HepG2 (cell line): ENCODE measurements around the gene PKM. TPM values are rescaled to one million over a fixed set of nuclear protein-coding genes. Genes with fewer than 3 reads are reported as not detected.

Experiments
- DPF2 ChIP-seq: sonication (generic); formaldehyde crosslinking; IDR thresholded peaks from 2 replicates; pipeline ENCODE4 v1.4.0; 2020; ENCODE audit warnings: mild to moderate bottlenecking, low read depth, missing genetic modification reagents, borderline replicate concordance
- DZIP1 ChIP-seq: sonication (generic); formaldehyde crosslinking; IDR thresholded peaks from 2 replicates; pipeline ENCODE4 v1.5.0; 2020; ENCODE audit warnings: mild to moderate bottlenecking, missing genetic modification reagents
- HMGXB3 ChIP-seq: sonication (generic); formaldehyde crosslinking; IDR thresholded peaks from 2 replicates; pipeline ENCODE4 v1.4.0; 2020; ENCODE audit warnings: missing genetic modification reagents, borderline replicate concordance
- HNRNPUL1 ChIP-seq: fragments of 200-400 bp; formaldehyde crosslinking; IDR thresholded peaks from 2 replicates; pipeline ENCODE4 v1.6.1; 2017; ENCODE audit warnings: low read depth, mild to moderate bottlenecking, low read length, moderate library complexity
- MEIS2 ChIP-seq: sonication (generic); formaldehyde crosslinking; IDR thresholded peaks from 2 replicates; pipeline ENCODE4 v1.9.0; 2021; ENCODE audit warnings: mild to moderate bottlenecking, missing genetic modification reagents
- POLR2A ChIP-seq, 2 experiments: IDR thresholded peaks; 2 replicates each; pipeline ENCODE4 v1.6.1; 2011; ENCODE audit warnings: low read depth in 2 of 2, low read length in 2 of 2, mild to moderate bottlenecking in 1 of 2, moderate library complexity in 1 of 2; ENCODE audit not compliant: insufficient read depth in 1 of 2
- SIN3A ChIP-seq: IDR thresholded peaks from 2 replicates; pipeline ENCODE4 v1.6.1; 2011; ENCODE audit warnings: low read depth, mild to moderate bottlenecking, control low read depth, low read length, borderline replicate concordance
- ZC3H4 ChIP-seq: sonication (generic); formaldehyde crosslinking; IDR thresholded peaks from 2 replicates; pipeline ENCODE4 v1.4.0; 2020; ENCODE audit warnings: missing genetic modification reagents, borderline replicate concordance
- ZNF17 ChIP-seq: sonication (generic); formaldehyde crosslinking; IDR thresholded peaks from 2 replicates; pipeline ENCODE4 v1.5.0; 2020; ENCODE audit warnings: mild to moderate bottlenecking, missing genetic modification reagents
- ZNF30 ChIP-seq: sonication (generic); formaldehyde crosslinking; IDR thresholded peaks from 2 replicates; pipeline ENCODE4 v1.5.0; 2020; ENCODE audit warnings: mild to moderate bottlenecking, missing genetic modification reagents
- ZNF326 ChIP-seq: sonication (generic); formaldehyde crosslinking; IDR thresholded peaks from 2 replicates; pipeline ENCODE4 v1.4.0; 2020; ENCODE audit warnings: missing genetic modification reagents, borderline replicate concordance
- ZNF543 ChIP-seq: sonication (generic); formaldehyde crosslinking; IDR thresholded peaks from 2 replicates; pipeline ENCODE4 v1.4.0; 2020; ENCODE audit warnings: mild to moderate bottlenecking, missing genetic modification reagents
- ZNF678 ChIP-seq: sonication (generic); formaldehyde crosslinking; IDR thresholded peaks from 2 replicates; pipeline ENCODE4 v1.4.0; 2020; ENCODE audit warnings: mild to moderate bottlenecking, missing genetic modification reagents
- ZNF687 ChIP-seq: sonication (generic); formaldehyde crosslinking; IDR thresholded peaks from 2 replicates; pipeline ENCODE4 v1.5.1; 2020; ENCODE audit warnings: mild to moderate bottlenecking, missing genetic modification reagents, moderate library complexity
- ZNF704 ChIP-seq: sonication (generic); formaldehyde crosslinking; IDR thresholded peaks from 2 replicates; pipeline ENCODE4 v1.8.1; 2023; ENCODE audit warnings: mild to moderate bottlenecking, inconsistent platforms, moderate library complexity, missing genetic modification reagents, borderline replicate concordance
- ZNF709 ChIP-seq: sonication (generic); formaldehyde crosslinking; IDR thresholded peaks from 2 replicates; pipeline ENCODE4 v1.5.0; 2020; ENCODE audit warnings: mild to moderate bottlenecking, missing genetic modification reagents
- polyA plus RNA-seq, 8 experiments: library from polyadenylated mRNA; depleted of rRNA in 3 of 8; stranded (reverse) in 7 of 8; unstranded in 1 of 8; fragments of >200 nt; fragmentation: Illumina TruSeq in 4 of 8; extraction: Trizol in 4 of 8; gene quantifications; 2 replicates each; pipeline versions ENCODE4 v1.2.1 to v1.2.3, GENCODE V29; 2011 to 2016; ENCODE audit warnings: low read depth in 4 of 8, missing spikeins in 1 of 8, mixed read lengths in 1 of 8; ENCODE audit not compliant: insufficient read depth in 1 of 8
- total RNA-seq, 5 experiments: library from RNA; depleted of rRNA; stranded (reverse); fragments of >200 nt; fragmentation: Illumina TruSeq; extraction: Trizol; gene quantifications; 2 replicates each; pipeline ENCODE4 v1.2.3, GENCODE V29; 2016; ENCODE audit warnings: low read depth in 1 of 5

Gene PKM
- total and polyA plus RNA-seq, 2 of the 13 experiments (the other 11 are each of a cell fraction or from before 2014, with no cell fraction given) = 488 to 780 TPM

- peak; percentile 60 for TF ChIP-seq ZNF687 (CRISPR knock-in tag)
- 0 out of 2 replicates have a peak, but pooled peaks have one; percentile 14 for TF ChIP-seq HMGXB3
- TF ChIP-seq HNRNPUL1 = no peak
- 0 out of 2 replicates have a peak, but pooled peaks have one; percentile 57 for TF ChIP-seq ZNF709 (CRISPR knock-in tag)
- TF ChIP-seq ZNF704 = no peak
- no peak for TF ChIP-seq ZNF17 (CRISPR knock-in tag)
- TF ChIP-seq MEIS2 (CRISPR knock-in tag) = no peak; the same call in 1 of the 2 replicates
- TF ChIP-seq ZNF30 (CRISPR knock-in tag) = 0 out of 2 replicates have a peak, but pooled peaks have one; percentile 16
- TF ChIP-seq SIN3A = 0 out of 2 replicates have a peak, but pooled peaks have one; percentile 10
- no peak for TF ChIP-seq DPF2 (CRISPR knock-in tag)
- TF ChIP-seq ZNF326 (CRISPR knock-in tag) = no peak
- TF ChIP-seq DZIP1 = no peak
- no peak for TF ChIP-seq ZNF543 (CRISPR knock-in tag)
- TF ChIP-seq ZC3H4 (CRISPR knock-in tag) = no peak
- no peak for TF ChIP-seq ZNF678 (CRISPR knock-in tag)
- peak in 1 of 2 experiments; percentile 48; a peak in 1 of 4 replicates for TF ChIP-seq POLR2A (IDR thresholded peaks at IDR 0.05; ENCODE audit: insufficient read depth in 1 of 2, low read depth in 2 of 2, low read length in 2 of 2)
Measured at GRCh38 chr15:72230197-72231065, 559 bp downstream of the PKM start (continued).
